Measurements from ENCODE around the gene VPS26B. TPM values are rescaled to one million over a fixed set of nuclear protein-coding genes. Genes with fewer than 3 reads are reported as not detected.

Gene VPS26B
- 35.7 TPM for polyA plus RNA-seq (2013, experiment 1 of 2)
- polyA plus RNA-seq (2013, experiment 2 of 2) = 35.5 TPM

GRCh38 chr11:134223836-134224709 lies at the start of gene VPS26B, which contains the start of gene NCAPD3:
TSS of gene VPS26B (plus strand) at chr11:134224671. CDS start at chr11:134225123, 452 bp downstream.
TSS of gene NCAPD3 (minus strand) at chr11:134223967. CDS start at chr11:134223926, 41 bp downstream.
- Histone ChIP-seq H2AFZ (ENCODE audit: low read depth, low read length) (peak within 1 kb of the TSS; percentile 95), H2BK15ac (ENCODE audit: low read depth, poor library complexity, severe bottlenecking) (no peak within 1 kb of the TSS), H3K27ac (ENCODE audit: low read length, poor library complexity, severe bottlenecking) (peak within 1 kb of the TSS; percentile 56), H3K4me2 (ENCODE audit: low read length, poor library complexity, severe bottlenecking) (peak within 1 kb of the TSS; percentile 92), H2BK5ac (ENCODE audit: low read depth, low read length, poor library complexity, severe bottlenecking) (no peak within 1 kb of the TSS), H4K8ac (ENCODE audit: low read length) (peak within 1 kb of the TSS; percentile 66), H3K18ac (ENCODE audit: low read depth in 1 of 2, low read length in 2 of 2) (peak within 1 kb of the TSS; percentile 98 to 99), H3K9me3 (ENCODE audit: control insufficient read depth, low read length) (no peaks in the 10 kb centered on the region), H3K27me3 (ENCODE audit: control insufficient read depth in 1 of 2, insufficient read depth in 1 of 2, low read length in 2 of 2) (no peaks in the 10 kb centered on the region), H3K14ac (ENCODE audit: low read length in 2 of 2) (peak within 1 kb of the TSS in 1 of 2 experiments; percentile 100), H3K9ac (ENCODE audit: low read length) (peak within 1 kb of the TSS; percentile 100), H3K4ac (ENCODE audit: low read depth in 1 of 2, low read length in 2 of 2) (peak within 1 kb of the TSS; percentile 71 to 95), H3K36me3 (ENCODE audit: control insufficient read depth in 1 of 2, insufficient read depth in 2 of 2, low read depth in 1 of 2, low read length in 2 of 2) (peaks cover 3 to 14% of the 10 kb centered on the region in 2 experiments), H3K4me3 (ENCODE audit: insufficient read depth in 1 of 2, low read depth in 1 of 2, low read length in 2 of 2) (peak within 1 kb of the TSS; percentile 98 to 99), H2AK5ac (ENCODE audit: low read length, severe bottlenecking) (no peak within 1 kb of the TSS), H4K91ac (ENCODE audit: low read length) (peak within 1 kb of the TSS; percentile 92), H3K79me1 (replicated peaks; ENCODE audit: low read length, poor library complexity, severe bottlenecking) (peaks cover 21% of the 10 kb centered on the region), H3K4me1 (ENCODE audit: control insufficient read depth, insufficient read depth, low read depth, low read length) (peaks cover 12% of the 10 kb centered on the region), H2BK120ac (ENCODE audit: low read depth, low read length) (peak within 1 kb of the TSS; percentile 71), H3K23ac (ENCODE audit: low read length in 2 of 2) (peak within 1 kb of the TSS in 1 of 2 experiments; percentile 97), H2BK12ac (ENCODE audit: low read length in 2 of 2) (peak within 1 kb of the TSS; percentile 22 to 74)
- DNase-seq = peak; percentile 97
- under 1% methylated on average over 85 of the region's 89 CpGs for WGBS

GRCh38 chr11:134176284-134176683 lies 48.2 kb upstream of the VPS26B start:
- Histone ChIP-seq H3K18ac (ENCODE audit: low read depth in 1 of 2, low read length in 2 of 2) (no peak overlapping the region), H2BK12ac (ENCODE audit: low read length in 2 of 2) (no peak overlapping the region), H2AFZ (ENCODE audit: low read depth, low read length) (no peak overlapping the region), H4K8ac (ENCODE audit: low read length) (no peak overlapping the region), H3K36me3 (ENCODE audit: control insufficient read depth in 1 of 2, insufficient read depth in 2 of 2, low read depth in 1 of 2, low read length in 2 of 2) (peaks cover 34 to 74% of the 10 kb centered on the region in 2 experiments), H2BK120ac (ENCODE audit: low read depth, low read length) (no peak overlapping the region), H2BK15ac (ENCODE audit: low read depth, poor library complexity, severe bottlenecking) (no peak overlapping the region), H3K27me3 (ENCODE audit: control insufficient read depth in 1 of 2, insufficient read depth in 1 of 2, low read length in 2 of 2) (no peaks in the 10 kb centered on the region), H3K4me3 (ENCODE audit: insufficient read depth in 1 of 2, low read depth in 1 of 2, low read length in 2 of 2) (no peak overlapping the region), H3K79me1 (replicated peaks; ENCODE audit: low read length, poor library complexity, severe bottlenecking) (peaks cover 5% of the 10 kb centered on the region), H3K4me1 (ENCODE audit: control insufficient read depth, insufficient read depth, low read depth, low read length) (no peaks in the 10 kb centered on the region), H3K9ac (ENCODE audit: low read length) (no peak overlapping the region), H3K23ac (ENCODE audit: low read length in 2 of 2) (no peak overlapping the region), H3K4ac (ENCODE audit: low read depth in 1 of 2, low read length in 2 of 2) (no peak overlapping the region), H2BK5ac (ENCODE audit: low read depth, low read length, poor library complexity, severe bottlenecking) (no peak overlapping the region), H3K4me2 (ENCODE audit: low read length, poor library complexity, severe bottlenecking) (no peak overlapping the region), H3K9me3 (ENCODE audit: control insufficient read depth, low read length) (no peaks in the 10 kb centered on the region), H2AK5ac (ENCODE audit: low read length, severe bottlenecking) (no peak overlapping the region), H3K27ac (ENCODE audit: low read length, poor library complexity, severe bottlenecking) (no peak overlapping the region), H3K14ac (ENCODE audit: low read length in 2 of 2) (no peak overlapping the region), H4K91ac (ENCODE audit: low read length) (no peak overlapping the region)
- 97% methylated on average over 13 of the region's 13 CpGs for WGBS
- no peak for DNase-seq

- Histone ChIP-seq H3K4me3 (ENCODE audit: insufficient read depth in 1 of 2, low read depth in 1 of 2, low read length in 2 of 2) (no peak overlapping the region), H3K79me1 (replicated peaks; ENCODE audit: low read length, poor library complexity, severe bottlenecking) (peaks cover 5% of the 10 kb centered on the region), H2BK120ac (ENCODE audit: low read depth, low read length) (no peak overlapping the region), H4K8ac (ENCODE audit: low read length) (no peak overlapping the region), H2BK5ac (ENCODE audit: low read depth, low read length, poor library complexity, severe bottlenecking) (no peak overlapping the region), H4K91ac (ENCODE audit: low read length) (no peak overlapping the region), H3K4me1 (ENCODE audit: control insufficient read depth, insufficient read depth, low read depth, low read length) (no peaks in the 10 kb centered on the region), H3K9me3 (ENCODE audit: control insufficient read depth, low read length) (no peaks in the 10 kb centered on the region), H3K18ac (ENCODE audit: low read depth in 1 of 2, low read length in 2 of 2) (no peak overlapping the region), H3K14ac (ENCODE audit: low read length in 2 of 2) (no peak overlapping the region), H2AFZ (ENCODE audit: low read depth, low read length) (no peak overlapping the region), H2AK5ac (ENCODE audit: low read length, severe bottlenecking) (no peak overlapping the region), H3K4ac (ENCODE audit: low read depth in 1 of 2, low read length in 2 of 2) (no peak overlapping the region), H3K27ac (ENCODE audit: low read length, poor library complexity, severe bottlenecking) (no peak overlapping the region), H3K23ac (ENCODE audit: low read length in 2 of 2) (no peak overlapping the region), H3K4me2 (ENCODE audit: low read length, poor library complexity, severe bottlenecking) (no peak overlapping the region), H3K9ac (ENCODE audit: low read length) (no peak overlapping the region), H2BK12ac (ENCODE audit: low read length in 2 of 2) (no peak overlapping the region), H2BK15ac (ENCODE audit: low read depth, poor library complexity, severe bottlenecking) (no peak overlapping the region), H3K27me3 (ENCODE audit: control insufficient read depth in 1 of 2, insufficient read depth in 1 of 2, low read length in 2 of 2) (no peaks in the 10 kb centered on the region), H3K36me3 (ENCODE audit: control insufficient read depth in 1 of 2, insufficient read depth in 2 of 2, low read depth in 1 of 2, low read length in 2 of 2) (peaks cover 23 to 63% of the 10 kb centered on the region in 2 experiments)
- 98% methylated on average over 3 of the region's 5 CpGs for WGBS
- DNase-seq = no peak
Measured at GRCh38 chr11:134178032-134178674, 46.3 kb upstream of the VPS26B start.

- no peak overlapping the region for H3K27ac ChIP-seq (ENCODE audit: low read length, poor library complexity, severe bottlenecking)
- peaks cover 4% of the 10 kb centered on the region for H3K79me1 ChIP-seq (replicated peaks; ENCODE audit: low read length, poor library complexity, severe bottlenecking)
- H3K4ac ChIP-seq (ENCODE audit: low read depth in 1 of 2, low read length in 2 of 2) = no peak overlapping the region
- no peak overlapping the region for H3K4me2 ChIP-seq (ENCODE audit: low read length, poor library complexity, severe bottlenecking)
- H3K18ac ChIP-seq (ENCODE audit: low read depth in 1 of 2, low read length in 2 of 2) = no peak overlapping the region
- H4K8ac ChIP-seq (ENCODE audit: low read length) = no peak overlapping the region
- H3K23ac ChIP-seq (ENCODE audit: low read length in 2 of 2) = no peak overlapping the region
- no peak overlapping the region for H2AK5ac ChIP-seq (ENCODE audit: low read length, severe bottlenecking)
- H3K14ac ChIP-seq (ENCODE audit: low read length in 2 of 2) = no peak overlapping the region
- H3K9me3 ChIP-seq (ENCODE audit: control insufficient read depth, low read length) = no peaks in the 10 kb centered on the region
- no peak overlapping the region for H2BK5ac ChIP-seq (ENCODE audit: low read depth, low read length, poor library complexity, severe bottlenecking)
- H3K36me3 ChIP-seq (ENCODE audit: control insufficient read depth in 1 of 2, insufficient read depth in 2 of 2, low read depth in 1 of 2, low read length in 2 of 2) = peaks cover 20 to 61% of the 10 kb centered on the region in 2 experiments
- no peak for DNase-seq
- H2AFZ ChIP-seq (ENCODE audit: low read depth, low read length) = no peak overlapping the region
- no peak overlapping the region for H3K9ac ChIP-seq (ENCODE audit: low read length)
- H3K4me3 ChIP-seq (ENCODE audit: insufficient read depth in 1 of 2, low read depth in 1 of 2, low read length in 2 of 2) = no peak overlapping the region
- no peak overlapping the region for H2BK120ac ChIP-seq (ENCODE audit: low read depth, low read length)
- H2BK12ac ChIP-seq (ENCODE audit: low read length in 2 of 2) = no peak overlapping the region
- no peaks in the 10 kb centered on the region for H3K27me3 ChIP-seq (ENCODE audit: control insufficient read depth in 1 of 2, insufficient read depth in 1 of 2, low read length in 2 of 2)
- no peak overlapping the region for H2BK15ac ChIP-seq (ENCODE audit: low read depth, poor library complexity, severe bottlenecking)
- H4K91ac ChIP-seq (ENCODE audit: low read length) = no peak overlapping the region
- no peaks in the 10 kb centered on the region for H3K4me1 ChIP-seq (ENCODE audit: control insufficient read depth, insufficient read depth, low read depth, low read length)
- 100% methylated on average over 2 of the region's 4 CpGs for WGBS
Measured at GRCh38 chr11:134181707-134182106, 42.8 kb upstream of the VPS26B start.
